SK-N-SH (cell line): Measurements from ENCODE around the gene CEP63. TPM values are rescaled to one million over a fixed set of nuclear protein-coding genes. Genes with fewer than 3 reads are reported as not detected.

Experiments
- FOXJ3 ChIP-seq: sonication (generic); formaldehyde crosslinking; IDR thresholded peaks from 2 replicates; pipeline ENCODE4 v1.5.1; 2020; ENCODE audit warnings: mild to moderate bottlenecking, missing genetic modification reagents
- FOXM1 ChIP-seq: IDR thresholded peaks from 2 replicates; pipeline ENCODE4 v1.4.0; 2012; ENCODE audit warnings: low read depth, mild to moderate bottlenecking
- MXI1 ChIP-seq: IDR thresholded peaks from 2 replicates; pipeline ENCODE4 v1.6.1; 2012; ENCODE audit warnings: mild to moderate bottlenecking, low read depth, low read length, improper control_type of control experiment
- RCOR1 ChIP-seq: fragments of 150-350 bp; IDR thresholded peaks from 2 replicates; pipeline ENCODE4 v1.6.1; 2017; ENCODE audit warnings: antibody characterized with exemption, low read length
- RXRA ChIP-seq: IDR thresholded peaks from 2 replicates; pipeline ENCODE4 v1.4.0; 2012; ENCODE audit warnings: low read depth, mild to moderate bottlenecking, borderline replicate concordance
- YY1 ChIP-seq: IDR thresholded peaks from 2 replicates; pipeline ENCODE4 v1.4.0; 2012; ENCODE audit warnings: low read depth, mild to moderate bottlenecking
- polyA plus RNA-seq, 3 experiments: library from polyadenylated mRNA; depleted of rRNA; stranded (reverse); fragments of >200 nt; gene quantifications; 2 replicates each; pipeline ENCODE4 v1.2.3, GENCODE V29; 2012
- TF ChIP-seq, protein P1 (sequence below): fragments of 150-350 bp; IDR thresholded peaks from 2 replicates; pipeline ENCODE4 v1.6.1; 2017; ENCODE audit warnings: antibody characterized with exemption, low read length, low read depth, borderline replicate concordance
- TF ChIP-seq, protein P2 (sequence below): fragments of 200-600 bp; sonication (generic); IDR thresholded peaks from 2 replicates; pipeline ENCODE4 v1.6.1; 2017; ENCODE audit warnings: antibody characterized with exemption, mild to moderate bottlenecking, moderate library complexity
- TF ChIP-seq, protein P3 (sequence below): IDR thresholded peaks from 2 replicates; pipeline ENCODE4; 2012
- TF ChIP-seq, protein P4 (sequence below): IDR thresholded peaks from 2 replicates; pipeline ENCODE4 v1.6.1; 2012; ENCODE audit warnings: mild to moderate bottlenecking, low read depth, low read length, moderate library complexity
- TF ChIP-seq, protein P5 (sequence below): IDR thresholded peaks from 2 replicates; pipeline ENCODE4 v1.4.0; 2012; ENCODE audit warnings: low read depth, borderline replicate concordance
- TF ChIP-seq, protein P6 (sequence below): IDR thresholded peaks from 2 replicates; pipeline ENCODE4 v1.4.0; 2012; ENCODE audit warnings: low read depth
- TF ChIP-seq, protein P7 (sequence below): IDR thresholded peaks from 2 replicates; pipeline ENCODE4 v1.4.0; 2012; ENCODE audit warnings: low read depth, borderline replicate concordance

CEP63 gene
- polyA plus RNA-seq, 1 of the 3 experiments (the other 2 are of a cell fraction): 6.3 TPM

DNA sequence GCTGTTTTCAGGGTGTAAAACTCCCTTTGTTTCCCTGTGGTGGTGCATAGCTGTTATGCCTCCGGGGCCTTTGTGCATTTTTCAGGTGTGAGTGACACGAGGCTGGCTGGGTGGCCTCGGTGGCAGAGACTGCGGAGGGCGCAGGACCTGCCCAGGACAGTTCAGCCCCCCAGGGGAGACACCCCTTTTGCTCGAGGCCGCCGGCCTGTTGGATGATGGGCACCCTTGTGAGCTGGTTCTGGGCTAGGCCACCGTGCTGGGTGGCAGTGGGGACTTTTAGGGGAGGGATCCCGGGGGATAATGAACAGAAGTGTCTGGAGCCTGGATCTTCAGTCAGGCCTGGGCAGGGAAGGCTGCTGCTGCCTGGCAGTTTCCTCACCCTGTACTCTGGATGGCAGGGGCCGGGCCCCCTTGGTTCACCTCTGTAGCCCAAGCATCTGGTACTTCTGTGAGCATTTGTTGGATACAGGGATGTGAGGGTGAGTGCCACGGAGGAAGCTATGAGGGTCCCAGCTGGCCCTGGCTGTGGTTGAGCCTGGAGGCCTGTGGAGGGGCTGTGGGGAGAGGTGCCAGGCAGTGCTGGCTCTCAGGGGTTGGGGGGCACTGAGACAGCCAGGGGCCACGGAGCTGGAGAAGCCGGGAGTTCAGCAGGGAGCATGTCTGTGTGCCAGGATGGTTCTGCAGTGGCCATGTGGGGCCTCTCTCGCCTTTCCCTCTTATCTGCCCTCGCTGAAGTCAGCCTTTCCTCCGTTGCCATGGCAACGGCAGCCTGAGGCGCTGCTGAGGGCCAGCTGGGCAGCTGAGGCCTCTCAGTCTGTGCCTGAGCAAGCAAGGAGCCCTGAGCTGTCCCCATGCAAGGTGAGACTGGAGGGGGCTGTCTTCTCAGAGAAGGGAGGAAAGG, 115.9 kb downstream of the CEP63 start (continued):
- TF ChIP-seq, protein P1, sequence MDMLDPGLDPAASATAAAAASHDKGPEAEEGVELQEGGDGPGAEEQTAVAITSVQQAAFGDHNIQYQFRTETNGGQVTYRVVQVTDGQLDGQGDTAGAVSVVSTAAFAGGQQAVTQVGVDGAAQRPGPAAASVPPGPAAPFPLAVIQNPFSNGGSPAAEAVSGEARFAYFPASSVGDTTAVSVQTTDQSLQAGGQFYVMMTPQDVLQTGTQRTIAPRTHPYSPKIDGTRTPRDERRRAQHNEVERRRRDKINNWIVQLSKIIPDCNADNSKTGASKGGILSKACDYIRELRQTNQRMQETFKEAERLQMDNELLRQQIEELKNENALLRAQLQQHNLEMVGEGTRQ: no peak
- TF ChIP-seq YY1 (no peak), RXRA (no peak), FOXM1 (no peak), MXI1 (peak; percentile 72), FOXJ3 (CRISPR knock-in tag) (no peak), RCOR1 (no peak)
- TF ChIP-seq, protein P2, sequence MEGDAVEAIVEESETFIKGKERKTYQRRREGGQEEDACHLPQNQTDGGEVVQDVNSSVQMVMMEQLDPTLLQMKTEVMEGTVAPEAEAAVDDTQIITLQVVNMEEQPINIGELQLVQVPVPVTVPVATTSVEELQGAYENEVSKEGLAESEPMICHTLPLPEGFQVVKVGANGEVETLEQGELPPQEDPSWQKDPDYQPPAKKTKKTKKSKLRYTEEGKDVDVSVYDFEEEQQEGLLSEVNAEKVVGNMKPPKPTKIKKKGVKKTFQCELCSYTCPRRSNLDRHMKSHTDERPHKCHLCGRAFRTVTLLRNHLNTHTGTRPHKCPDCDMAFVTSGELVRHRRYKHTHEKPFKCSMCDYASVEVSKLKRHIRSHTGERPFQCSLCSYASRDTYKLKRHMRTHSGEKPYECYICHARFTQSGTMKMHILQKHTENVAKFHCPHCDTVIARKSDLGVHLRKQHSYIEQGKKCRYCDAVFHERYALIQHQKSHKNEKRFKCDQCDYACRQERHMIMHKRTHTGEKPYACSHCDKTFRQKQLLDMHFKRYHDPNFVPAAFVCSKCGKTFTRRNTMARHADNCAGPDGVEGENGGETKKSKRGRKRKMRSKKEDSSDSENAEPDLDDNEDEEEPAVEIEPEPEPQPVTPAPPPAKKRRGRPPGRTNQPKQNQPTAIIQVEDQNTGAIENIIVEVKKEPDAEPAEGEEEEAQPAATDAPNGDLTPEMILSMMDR: no peak
- TF ChIP-seq, protein P3, sequence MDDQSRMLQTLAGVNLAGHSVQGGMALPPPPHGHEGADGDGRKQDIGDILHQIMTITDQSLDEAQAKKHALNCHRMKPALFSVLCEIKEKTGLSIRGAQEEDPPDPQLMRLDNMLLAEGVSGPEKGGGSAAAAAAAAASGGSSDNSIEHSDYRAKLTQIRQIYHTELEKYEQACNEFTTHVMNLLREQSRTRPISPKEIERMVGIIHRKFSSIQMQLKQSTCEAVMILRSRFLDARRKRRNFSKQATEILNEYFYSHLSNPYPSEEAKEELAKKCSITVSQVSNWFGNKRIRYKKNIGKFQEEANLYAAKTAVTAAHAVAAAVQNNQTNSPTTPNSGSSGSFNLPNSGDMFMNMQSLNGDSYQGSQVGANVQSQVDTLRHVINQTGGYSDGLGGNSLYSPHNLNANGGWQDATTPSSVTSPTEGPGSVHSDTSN: no peak
- TF ChIP-seq, protein P4, sequence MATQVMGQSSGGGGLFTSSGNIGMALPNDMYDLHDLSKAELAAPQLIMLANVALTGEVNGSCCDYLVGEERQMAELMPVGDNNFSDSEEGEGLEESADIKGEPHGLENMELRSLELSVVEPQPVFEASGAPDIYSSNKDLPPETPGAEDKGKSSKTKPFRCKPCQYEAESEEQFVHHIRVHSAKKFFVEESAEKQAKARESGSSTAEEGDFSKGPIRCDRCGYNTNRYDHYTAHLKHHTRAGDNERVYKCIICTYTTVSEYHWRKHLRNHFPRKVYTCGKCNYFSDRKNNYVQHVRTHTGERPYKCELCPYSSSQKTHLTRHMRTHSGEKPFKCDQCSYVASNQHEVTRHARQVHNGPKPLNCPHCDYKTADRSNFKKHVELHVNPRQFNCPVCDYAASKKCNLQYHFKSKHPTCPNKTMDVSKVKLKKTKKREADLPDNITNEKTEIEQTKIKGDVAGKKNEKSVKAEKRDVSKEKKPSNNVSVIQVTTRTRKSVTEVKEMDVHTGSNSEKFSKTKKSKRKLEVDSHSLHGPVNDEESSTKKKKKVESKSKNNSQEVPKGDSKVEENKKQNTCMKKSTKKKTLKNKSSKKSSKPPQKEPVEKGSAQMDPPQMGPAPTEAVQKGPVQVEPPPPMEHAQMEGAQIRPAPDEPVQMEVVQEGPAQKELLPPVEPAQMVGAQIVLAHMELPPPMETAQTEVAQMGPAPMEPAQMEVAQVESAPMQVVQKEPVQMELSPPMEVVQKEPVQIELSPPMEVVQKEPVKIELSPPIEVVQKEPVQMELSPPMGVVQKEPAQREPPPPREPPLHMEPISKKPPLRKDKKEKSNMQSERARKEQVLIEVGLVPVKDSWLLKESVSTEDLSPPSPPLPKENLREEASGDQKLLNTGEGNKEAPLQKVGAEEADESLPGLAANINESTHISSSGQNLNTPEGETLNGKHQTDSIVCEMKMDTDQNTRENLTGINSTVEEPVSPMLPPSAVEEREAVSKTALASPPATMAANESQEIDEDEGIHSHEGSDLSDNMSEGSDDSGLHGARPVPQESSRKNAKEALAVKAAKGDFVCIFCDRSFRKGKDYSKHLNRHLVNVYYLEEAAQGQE: no peak
- TF ChIP-seq, protein P5, sequence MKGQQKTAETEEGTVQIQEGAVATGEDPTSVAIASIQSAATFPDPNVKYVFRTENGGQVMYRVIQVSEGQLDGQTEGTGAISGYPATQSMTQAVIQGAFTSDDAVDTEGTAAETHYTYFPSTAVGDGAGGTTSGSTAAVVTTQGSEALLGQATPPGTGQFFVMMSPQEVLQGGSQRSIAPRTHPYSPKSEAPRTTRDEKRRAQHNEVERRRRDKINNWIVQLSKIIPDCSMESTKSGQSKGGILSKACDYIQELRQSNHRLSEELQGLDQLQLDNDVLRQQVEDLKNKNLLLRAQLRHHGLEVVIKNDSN: no peak
- TF ChIP-seq, protein P6, sequence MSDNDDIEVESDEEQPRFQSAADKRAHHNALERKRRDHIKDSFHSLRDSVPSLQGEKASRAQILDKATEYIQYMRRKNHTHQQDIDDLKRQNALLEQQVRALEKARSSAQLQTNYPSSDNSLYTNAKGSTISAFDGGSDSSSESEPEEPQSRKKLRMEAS: no peak
- TF ChIP-seq, protein P7, sequence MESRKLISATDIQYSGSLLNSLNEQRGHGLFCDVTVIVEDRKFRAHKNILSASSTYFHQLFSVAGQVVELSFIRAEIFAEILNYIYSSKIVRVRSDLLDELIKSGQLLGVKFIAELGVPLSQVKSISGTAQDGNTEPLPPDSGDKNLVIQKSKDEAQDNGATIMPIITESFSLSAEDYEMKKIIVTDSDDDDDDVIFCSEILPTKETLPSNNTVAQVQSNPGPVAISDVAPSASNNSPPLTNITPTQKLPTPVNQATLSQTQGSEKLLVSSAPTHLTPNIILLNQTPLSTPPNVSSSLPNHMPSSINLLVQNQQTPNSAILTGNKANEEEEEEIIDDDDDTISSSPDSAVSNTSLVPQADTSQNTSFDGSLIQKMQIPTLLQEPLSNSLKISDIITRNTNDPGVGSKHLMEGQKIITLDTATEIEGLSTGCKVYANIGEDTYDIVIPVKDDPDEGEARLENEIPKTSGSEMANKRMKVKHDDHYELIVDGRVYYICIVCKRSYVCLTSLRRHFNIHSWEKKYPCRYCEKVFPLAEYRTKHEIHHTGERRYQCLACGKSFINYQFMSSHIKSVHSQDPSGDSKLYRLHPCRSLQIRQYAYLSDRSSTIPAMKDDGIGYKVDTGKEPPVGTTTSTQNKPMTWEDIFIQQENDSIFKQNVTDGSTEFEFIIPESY: no peak
